Epithelial cell of esophagus (primary cell): ENCODE measurements around the gene KIAA0825.

Experiments
- DNase-seq: peaks from one replicate; pipeline ENCODE4 v3.0.0; 2010; ENCODE audit warnings: low read depth
- H3K4me3 ChIP-seq: 2 replicates; pipeline ENCODE4 v1.5.1; 2011; ENCODE audit warnings: mild to moderate bottlenecking, low read length, control low read depth
- TF ChIP-seq, protein P1 (sequence below): IDR thresholded peaks from 2 replicates; pipeline ENCODE4 v1.5.1; 2011; ENCODE audit warnings: low read depth, mild to moderate bottlenecking, low read length, control low read depth, inconsistent platforms; ENCODE audit not compliant: insufficient read depth; ENCODE audit errors: missing control alignments

KIAA0825 gene

DNA sequence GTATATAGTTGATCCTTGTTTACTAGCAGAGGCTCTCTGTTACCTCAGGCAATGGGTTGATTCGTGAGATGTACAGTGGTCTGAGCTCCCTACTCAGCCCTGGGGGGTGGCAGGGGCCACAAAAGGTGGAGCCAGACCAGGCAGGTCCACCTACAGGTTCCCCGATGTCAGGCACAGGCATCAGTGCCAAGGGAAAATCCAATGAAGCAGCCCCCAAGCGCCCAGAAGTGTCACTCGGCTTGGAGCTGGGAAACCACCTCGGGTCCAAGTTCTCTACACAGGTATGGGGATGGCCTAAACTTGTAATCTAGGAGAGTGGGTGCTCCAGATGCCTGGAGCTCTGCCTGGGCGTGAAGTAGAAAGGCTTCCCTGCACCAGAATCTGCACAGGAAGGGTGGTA, 188.8 kb downstream of the KIAA0825 start:
- no peak overlapping the region for H3K4me3 ChIP-seq
- TF ChIP-seq, protein P1, sequence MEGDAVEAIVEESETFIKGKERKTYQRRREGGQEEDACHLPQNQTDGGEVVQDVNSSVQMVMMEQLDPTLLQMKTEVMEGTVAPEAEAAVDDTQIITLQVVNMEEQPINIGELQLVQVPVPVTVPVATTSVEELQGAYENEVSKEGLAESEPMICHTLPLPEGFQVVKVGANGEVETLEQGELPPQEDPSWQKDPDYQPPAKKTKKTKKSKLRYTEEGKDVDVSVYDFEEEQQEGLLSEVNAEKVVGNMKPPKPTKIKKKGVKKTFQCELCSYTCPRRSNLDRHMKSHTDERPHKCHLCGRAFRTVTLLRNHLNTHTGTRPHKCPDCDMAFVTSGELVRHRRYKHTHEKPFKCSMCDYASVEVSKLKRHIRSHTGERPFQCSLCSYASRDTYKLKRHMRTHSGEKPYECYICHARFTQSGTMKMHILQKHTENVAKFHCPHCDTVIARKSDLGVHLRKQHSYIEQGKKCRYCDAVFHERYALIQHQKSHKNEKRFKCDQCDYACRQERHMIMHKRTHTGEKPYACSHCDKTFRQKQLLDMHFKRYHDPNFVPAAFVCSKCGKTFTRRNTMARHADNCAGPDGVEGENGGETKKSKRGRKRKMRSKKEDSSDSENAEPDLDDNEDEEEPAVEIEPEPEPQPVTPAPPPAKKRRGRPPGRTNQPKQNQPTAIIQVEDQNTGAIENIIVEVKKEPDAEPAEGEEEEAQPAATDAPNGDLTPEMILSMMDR, result no peak
- no peak for DNase-seq

GRCh38 chr5:94425396-94425795, 193.0 kb downstream of the KIAA0825 start:
- no peak for DNase-seq
- TF ChIP-seq, protein P1, result no peak

GRCh38 chr5:94423411-94423810, 195.0 kb downstream of the KIAA0825 start:
- DNase-seq, result no peak

More at GRCh38 chr5:94425396-94425795, 193.0 kb downstream of the KIAA0825 start:
- no peak overlapping the region for H3K4me3 ChIP-seq

GRCh38 chr5:94422812-94423211, 195.6 kb downstream of the KIAA0825 start:
- DNase-seq, result peak; percentile 90
- H3K4me3 ChIP-seq, result no peak overlapping the region
- TF ChIP-seq, protein P1, result no peak

More at GRCh38 chr5:94423411-94423810, 195.0 kb downstream of the KIAA0825 start:
- TF ChIP-seq, protein P1, result no peak
- H3K4me3 ChIP-seq, result no peak overlapping the region

GRCh38 chr5:94420885-94421284, 197.5 kb downstream of the KIAA0825 start:
- H3K4me3 ChIP-seq, result no peak overlapping the region
- TF ChIP-seq, protein P1, result no peak
- DNase-seq, result no peak

DNA sequence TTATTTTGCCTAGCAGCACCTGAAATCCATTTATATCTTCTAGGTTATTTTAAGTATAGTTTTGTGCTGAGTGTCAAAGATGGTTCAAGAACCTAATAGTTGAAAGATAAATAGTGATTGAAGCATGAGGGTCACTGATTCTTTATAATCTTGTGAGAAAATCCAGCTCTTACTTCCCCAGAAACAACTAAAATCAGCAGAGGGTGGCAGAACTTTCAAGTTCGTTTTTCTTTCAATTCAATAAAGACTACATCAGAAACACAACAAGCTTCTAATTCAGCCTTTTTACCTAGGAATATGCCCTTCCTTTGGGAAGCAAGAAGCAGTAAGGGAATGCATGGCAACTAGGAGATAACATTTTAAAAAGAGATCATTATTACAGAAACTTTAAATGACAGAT, 202.6 kb downstream of the KIAA0825 start:
- TF ChIP-seq, protein P1, result no peak
- H3K4me3 ChIP-seq, result no peak overlapping the region
- no peak for DNase-seq

DNA sequence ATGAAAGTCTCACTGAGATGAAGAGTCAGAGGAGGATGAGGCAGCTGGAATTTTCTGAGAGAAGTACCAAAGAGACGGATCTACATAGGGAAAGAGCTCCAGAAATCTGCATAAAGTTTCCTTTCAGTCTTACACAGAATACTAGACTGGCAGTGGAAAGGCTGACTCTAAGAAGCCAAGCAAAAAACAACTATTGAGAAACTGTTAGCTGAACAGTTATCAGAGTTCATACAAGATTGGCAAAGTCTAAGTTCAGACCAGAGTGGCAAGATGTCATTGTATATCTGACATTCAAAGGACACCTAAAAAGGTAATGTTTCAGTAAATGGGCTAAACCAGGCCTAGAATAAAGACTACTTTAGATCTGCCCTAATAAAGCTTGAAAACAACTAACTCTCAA, 209.0 kb downstream of the KIAA0825 start:
- no peak overlapping the region for H3K4me3 ChIP-seq
- no peak for DNase-seq
- TF ChIP-seq, protein P1, result no peak
